Measurements from ENCODE around the gene PYGL.

Gene PYGL

GRCh38 chr14:50944647-50945413 is 547 bp upstream of the PYGL start (continued):
- TF ChIP-seq, protein P1, sequence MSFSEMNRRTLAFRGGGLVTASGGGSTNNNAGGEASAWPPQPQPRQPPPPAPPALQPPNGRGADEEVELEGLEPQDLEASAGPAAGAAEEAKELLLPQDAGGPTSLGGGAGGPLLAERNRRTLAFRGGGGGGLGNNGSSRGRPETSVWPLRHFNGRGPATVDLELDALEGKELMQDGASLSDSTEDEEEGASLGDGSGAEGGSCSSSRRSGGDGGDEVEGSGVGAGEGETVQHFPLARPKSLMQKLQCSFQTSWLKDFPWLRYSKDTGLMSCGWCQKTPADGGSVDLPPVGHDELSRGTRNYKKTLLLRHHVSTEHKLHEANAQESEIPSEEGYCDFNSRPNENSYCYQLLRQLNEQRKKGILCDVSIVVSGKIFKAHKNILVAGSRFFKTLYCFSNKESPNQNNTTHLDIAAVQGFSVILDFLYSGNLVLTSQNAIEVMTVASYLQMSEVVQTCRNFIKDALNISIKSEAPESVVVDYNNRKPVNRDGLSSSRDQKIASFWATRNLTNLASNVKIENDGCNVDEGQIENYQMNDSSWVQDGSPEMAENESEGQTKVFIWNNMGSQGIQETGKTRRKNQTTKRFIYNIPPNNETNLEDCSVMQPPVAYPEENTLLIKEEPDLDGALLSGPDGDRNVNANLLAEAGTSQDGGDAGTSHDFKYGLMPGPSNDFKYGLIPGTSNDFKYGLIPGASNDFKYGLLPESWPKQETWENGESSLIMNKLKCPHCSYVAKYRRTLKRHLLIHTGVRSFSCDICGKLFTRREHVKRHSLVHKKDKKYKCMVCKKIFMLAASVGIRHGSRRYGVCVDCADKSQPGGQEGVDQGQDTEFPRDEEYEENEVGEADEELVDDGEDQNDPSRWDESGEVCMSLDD (tag by site-specific recombination; IDR thresholded peaks at IDR 0.05), result no peak
- TF ChIP-seq ZNF274 (IDR thresholded peaks at IDR 0.05; ENCODE audit: low read length), result no peak
- TF ChIP-seq ZNF274 (tag by site-specific recombination; IDR thresholded peaks at IDR 0.05; ENCODE audit: borderline replicate concordance), result no peak
- no peak for TF ChIP-seq ZNF174 (tag by site-specific recombination; IDR thresholded peaks at IDR 0.05)
- no peak for TF ChIP-seq EGR2 (tag by site-specific recombination; IDR thresholded peaks at IDR 0.05; ENCODE audit: low read depth)
- no peak for TF ChIP-seq INSM2 (tag by site-specific recombination; IDR thresholded peaks at IDR 0.05)
- TF ChIP-seq, protein P2, sequence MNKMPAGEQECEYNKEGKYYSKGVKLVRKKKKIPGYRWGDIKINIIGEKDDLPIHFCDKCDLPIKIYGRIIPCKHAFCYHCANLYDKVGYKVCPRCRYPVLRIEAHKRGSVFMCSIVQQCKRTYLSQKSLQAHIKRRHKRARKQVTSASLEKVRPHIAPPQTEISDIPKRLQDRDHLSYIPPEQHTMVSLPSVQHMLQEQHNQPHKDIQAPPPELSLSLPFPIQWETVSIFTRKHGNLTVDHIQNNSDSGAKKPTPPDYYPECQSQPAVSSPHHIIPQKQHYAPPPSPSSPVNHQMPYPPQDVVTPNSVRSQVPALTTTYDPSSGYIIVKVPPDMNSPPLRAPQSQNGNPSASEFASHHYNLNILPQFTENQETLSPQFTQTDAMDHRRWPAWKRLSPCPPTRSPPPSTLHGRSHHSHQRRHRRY (tag by site-specific recombination; IDR thresholded peaks at IDR 0.05), result no peak
- no peak for TF ChIP-seq IKZF3 (tag by site-specific recombination; IDR thresholded peaks at IDR 0.05)
- TF ChIP-seq ZNF670 (tag by site-specific recombination; IDR thresholded peaks at IDR 0.05; ENCODE audit: low read depth), result no peak
- 0 out of 2 replicates have a peak, but pooled peaks have one; percentile 25 for TF ChIP-seq REPIN1 (tag by site-specific recombination; IDR thresholded peaks at IDR 0.05; ENCODE audit: low read depth)
- TF ChIP-seq, protein P3, sequence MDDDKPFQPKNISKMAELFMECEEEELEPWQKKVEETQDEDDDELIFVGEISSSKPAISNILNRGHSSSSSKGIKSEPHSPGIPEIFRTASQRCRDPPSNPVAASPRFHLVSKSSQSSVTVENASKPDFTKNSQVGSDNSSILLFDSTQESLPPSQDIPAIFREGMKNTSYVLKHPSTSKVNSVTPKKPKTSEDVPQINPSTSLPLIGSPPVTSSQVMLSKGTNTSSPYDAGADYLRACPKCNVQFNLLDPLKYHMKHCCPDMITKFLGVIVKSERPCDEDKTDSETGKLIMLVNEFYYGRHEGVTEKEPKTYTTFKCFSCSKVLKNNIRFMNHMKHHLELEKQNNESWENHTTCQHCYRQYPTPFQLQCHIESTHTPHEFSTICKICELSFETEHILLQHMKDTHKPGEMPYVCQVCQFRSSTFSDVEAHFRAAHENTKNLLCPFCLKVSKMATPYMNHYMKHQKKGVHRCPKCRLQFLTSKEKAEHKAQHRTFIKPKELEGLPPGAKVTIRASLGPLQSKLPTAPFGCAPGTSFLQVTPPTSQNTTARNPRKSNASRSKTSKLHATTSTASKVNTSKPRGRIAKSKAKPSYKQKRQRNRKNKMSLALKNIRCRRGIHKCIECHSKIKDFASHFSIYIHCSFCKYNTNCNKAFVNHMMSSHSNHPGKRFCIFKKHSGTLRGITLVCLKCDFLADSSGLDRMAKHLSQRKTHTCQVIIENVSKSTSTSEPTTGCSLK (tag by site-specific recombination; IDR thresholded peaks at IDR 0.05), result no peak
- peak; percentile 87; the same call in 1 of the 2 replicates for TF ChIP-seq ZBTB20 (tag by site-specific recombination; IDR thresholded peaks at IDR 0.05)
- TF ChIP-seq SP2 (tag by site-specific recombination; IDR thresholded peaks at IDR 0.05), result peak; percentile 45
- 0 out of 2 replicates have a peak, but pooled peaks have one; percentile 44 for TF ChIP-seq TRIM28 (IDR thresholded peaks at IDR 0.05; ENCODE audit: borderline replicate concordance, low read length)
- peak; percentile 49; the same call in 1 of the 2 replicates for TF ChIP-seq ZBTB11 (tag by site-specific recombination; conservative IDR thresholded peaks at IDR 0.05; ENCODE audit: low read depth)
- TF ChIP-seq, protein P4, sequence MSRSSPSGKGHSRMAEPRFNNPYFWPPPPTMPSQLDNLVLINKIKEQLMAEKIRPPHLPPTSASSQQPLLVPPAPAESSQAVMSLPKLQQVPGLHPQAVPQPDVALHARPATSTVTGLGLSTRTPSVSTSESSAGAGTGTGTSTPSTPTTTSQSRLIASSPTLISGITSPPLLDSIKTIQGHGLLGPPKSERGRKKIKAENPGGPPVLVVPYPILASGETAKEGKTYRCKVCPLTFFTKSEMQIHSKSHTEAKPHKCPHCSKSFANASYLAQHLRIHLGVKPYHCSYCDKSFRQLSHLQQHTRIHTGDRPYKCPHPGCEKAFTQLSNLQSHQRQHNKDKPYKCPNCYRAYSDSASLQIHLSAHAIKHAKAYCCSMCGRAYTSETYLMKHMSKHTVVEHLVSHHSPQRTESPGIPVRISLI (tag by site-specific recombination; IDR thresholded peaks at IDR 0.05), result no peak
- TF ChIP-seq BCL11B (tag by site-specific recombination; IDR thresholded peaks at IDR 0.05; ENCODE audit: low read depth), result 0 out of 2 replicates have a peak, but pooled peaks have one; percentile 22
- peak; percentile 69 for TF ChIP-seq ZNF335 (tag by site-specific recombination; conservative IDR thresholded peaks at IDR 0.05)
- no peak for TF ChIP-seq MEIS1 (CRISPR knock-in tag; IDR thresholded peaks at IDR 0.05; ENCODE audit: borderline replicate concordance)
- 0 out of 2 replicates have a peak, but pooled peaks have one; percentile 34 for TF ChIP-seq ZNF341 (tag by site-specific recombination; IDR thresholded peaks at IDR 0.05; ENCODE audit: low read depth)
- no peak for TF ChIP-seq MZF1 (tag by site-specific recombination; IDR thresholded peaks at IDR 0.05; ENCODE audit: borderline replicate concordance)
- TF ChIP-seq ZNF169 (tag by site-specific recombination; IDR thresholded peaks at IDR 0.05), result no peak
- TF ChIP-seq MYNN (tag by site-specific recombination; IDR thresholded peaks at IDR 0.05; ENCODE audit: borderline replicate concordance), result no peak
- TF ChIP-seq ZBTB17 (tag by site-specific recombination; IDR thresholded peaks at IDR 0.05), result peak; percentile 48
